ENCODE data around the gene ATP2B2. TPM values are rescaled to one million over a fixed set of nuclear protein-coding genes. Genes with fewer than 3 reads are reported as not detected.

ATP2B2 gene
- total and polyA plus RNA-seq, 10 of the 15 experiments (the other 5 are each of a cell fraction or from before 2014, with no cell fraction given) = 0.04 TPM; not detected in 9

GRCh38 chr3:10432931-10433330, 72.5 kb downstream of the ATP2B2 start:
- Histone ChIP-seq H3K36me3 (ENCODE audit: control insufficient read depth in 2 of 2, insufficient read depth in 2 of 2, low read length in 1 of 2) (no peaks in the 10 kb centered on the region), H3K27me3 (replicated peaks in 1 of 2; ENCODE audit: control insufficient read depth in 2 of 2, insufficient read depth in 2 of 2, low read length in 1 of 2) (no peaks in the 10 kb centered on the region), H3K9me3 (replicated peaks; ENCODE audit: control insufficient read depth, insufficient read depth, low read length) (no peaks in the 10 kb centered on the region), H3K4me2 (ENCODE audit: control insufficient read depth, insufficient read depth) (no peak overlapping the region), H3K27ac (ENCODE audit: control insufficient read depth, insufficient read depth) (no peak overlapping the region), H3K79me2 (ENCODE audit: control insufficient read depth, insufficient read depth, low read length) (no peaks in the 10 kb centered on the region), H3K9ac (ENCODE audit: control insufficient read depth, insufficient read depth, low read length) (no peak overlapping the region), H4K20me1 (ENCODE audit: control insufficient read depth, insufficient read depth) (no peaks in the 10 kb centered on the region), H2AFZ (ENCODE audit: control insufficient read depth, low read depth, low read length) (no peak overlapping the region), H3K4me3 (no peak overlapping the region), H3K4me1 (ENCODE audit: control insufficient read depth, insufficient read depth, low read length) (peaks cover 8% of the 10 kb centered on the region)
- SMC1A ChIA-PET (ENCODE audit: uncharacterized antibody, unreplicated experiment) = interaction anchor here (0.5 kb wide), 1 partner anchor 319 kb away, joined by 4 read pairs; no protein-coding TSS in a partner anchor
- CTCF ChIA-PET = interaction anchor here (1.5 kb wide), 1 partner anchor 14 kb away, joined by 3 read pairs; no protein-coding TSS in a partner anchor
- no peak for ATAC-seq
- no peak for FAIRE-seq
- in situ Hi-C loops (cut with MboI) (no loop called here), intact Hi-C loops (cut with micrococcal nuclease; ENCODE audit: unreplicated experiment) (no loop called here)
- no TSS peak for BruUV-seq (replicated peaks)
- RAD21 ChIA-PET (ENCODE audit: unreplicated experiment) = interaction anchor here (0.9 kb wide), 1 partner anchor 16 kb away, joined by 3 read pairs; no protein-coding TSS in a partner anchor
- 79% methylated on average over 2 of the region's 2 CpGs for WGBS (ENCODE audit: insufficient coverage, insufficient replicate concordance, low lambda C conversion rate, missing lambda C conversion rate)
- POLR2A ChIA-PET = no interaction called here
- TF ChIP-seq NFYA (IDR thresholded peaks at IDR 0.05; ENCODE audit: borderline replicate concordance, low read depth, low read length) (no peak), USF1 (IDR thresholded peaks at IDR 0.05; ENCODE audit: borderline replicate concordance, extremely low read length, insufficient read depth, low read depth, low read length) (no peak), FOXM1 (IDR thresholded peaks at IDR 0.05; ENCODE audit: low read depth, low read length) (no peak), IRF5 (IDR thresholded peaks at IDR 0.05; ENCODE audit: borderline replicate concordance) (no peak), NFYB (IDR thresholded peaks at IDR 0.05; ENCODE audit: insufficient read depth, low read depth, low read length) (no peak), ZNF592 (IDR thresholded peaks at IDR 0.05) (no peak), NFIC (IDR thresholded peaks at IDR 0.05; ENCODE audit: low read depth, low read length) (no peak), SIN3A (IDR thresholded peaks at IDR 0.05; ENCODE audit: low read depth, low read length) (no peak), HDAC2 (IDR thresholded peaks at IDR 0.05) (no peak), USF2 (IDR thresholded peaks at IDR 0.05; ENCODE audit: borderline replicate concordance, low read depth, low read length) (no peak)
- no peak for DNase-seq (ENCODE audit: low read depth, low spot score)
